Measurements from ENCODE around the gene CZIB.
A peak's percentile ranks its signal among the peaks of the same experiment; 100 is the strongest.

The CZIB gene

DNA sequence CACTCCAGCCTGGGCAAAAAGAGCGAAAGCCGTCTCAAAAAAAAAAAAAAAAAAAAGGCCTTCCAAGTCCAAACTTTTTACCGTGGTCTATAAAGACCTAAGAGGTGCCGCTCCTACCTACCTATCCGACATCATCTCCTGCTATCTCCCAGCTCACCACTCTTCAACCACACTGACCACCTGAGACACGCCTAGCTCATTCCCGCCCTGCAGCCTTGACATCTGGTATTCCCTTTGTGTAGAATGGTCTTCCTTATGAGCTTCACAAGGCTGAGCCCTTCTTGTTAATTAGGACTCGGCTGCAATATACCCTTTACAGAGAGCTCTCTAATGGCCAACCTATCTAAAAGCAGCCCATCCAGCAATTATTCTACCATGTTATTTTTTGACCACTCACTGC is 17.2 kb upstream of the CZIB start:
- peak overlapping the region; percentile 100 for H3K4me3 ChIP-seq (ENCODE audit: low read depth, low read length)
- no peak for DNase-seq (ENCODE audit: low read depth)
- no peak for TF ChIP-seq CTCF (IDR thresholded peaks at IDR 0.05; ENCODE audit: low read depth, low read length)
- TF ChIP-seq MYC (IDR thresholded peaks at IDR 0.05; ENCODE audit: low read depth, low read length) = no peak
- no peak for TF ChIP-seq POLR2A (IDR thresholded peaks at IDR 0.05; ENCODE audit: extremely low read depth, insufficient read length)
- no peak for TF ChIP-seq MAX (IDR thresholded peaks at IDR 0.05; ENCODE audit: low read depth, low read length)

DNA sequence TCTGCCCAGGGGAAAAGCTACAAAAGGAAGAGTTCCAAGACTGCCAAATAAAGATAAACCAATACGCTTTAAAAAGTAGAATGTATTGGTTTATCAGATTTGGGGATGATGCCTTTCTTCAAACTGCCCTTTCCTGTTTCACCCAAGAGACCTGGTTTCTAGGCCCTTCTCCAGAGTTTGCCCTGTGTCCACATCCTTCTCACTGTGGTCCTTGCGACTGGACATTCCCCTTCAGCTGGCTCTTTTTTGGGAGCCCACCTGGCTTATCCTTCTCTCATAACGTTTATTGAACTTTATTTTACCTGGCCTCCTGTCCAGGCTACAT is 490 bp upstream of the CZIB start:
- TF ChIP-seq POLR2A (IDR thresholded peaks at IDR 0.05; ENCODE audit: extremely low read depth, insufficient read length) (no peak), MAX (IDR thresholded peaks at IDR 0.05; ENCODE audit: low read depth, low read length) (no peak), CTCF (IDR thresholded peaks at IDR 0.05; ENCODE audit: low read depth, low read length) (no peak), MYC (IDR thresholded peaks at IDR 0.05; ENCODE audit: low read depth, low read length) (no peak)
- H3K4me3 ChIP-seq (ENCODE audit: low read depth, low read length) = peak overlapping the region; percentile 71
- DNase-seq (ENCODE audit: low read depth) = no peak

- no peak for TF ChIP-seq CTCF (IDR thresholded peaks at IDR 0.05; ENCODE audit: low read depth, low read length)
- TF ChIP-seq MAX (IDR thresholded peaks at IDR 0.05; ENCODE audit: low read depth, low read length) = no peak
- no peak for TF ChIP-seq POLR2A (IDR thresholded peaks at IDR 0.05; ENCODE audit: extremely low read depth, insufficient read length)
- no peak for TF ChIP-seq MYC (IDR thresholded peaks at IDR 0.05; ENCODE audit: low read depth, low read length)
- no peak for DNase-seq (ENCODE audit: low read depth)
- peak overlapping the region; percentile 96 for H3K4me3 ChIP-seq (ENCODE audit: low read depth, low read length)
These were observed 723 bp downstream of the CZIB start for GRCh38 chr1:53219711-53220110.

- TF ChIP-seq CTCF (IDR thresholded peaks at IDR 0.05; ENCODE audit: low read depth, low read length) (no peak), POLR2A (IDR thresholded peaks at IDR 0.05; ENCODE audit: extremely low read depth, insufficient read length) (no peak), MYC (IDR thresholded peaks at IDR 0.05; ENCODE audit: low read depth, low read length) (no peak), MAX (IDR thresholded peaks at IDR 0.05; ENCODE audit: low read depth, low read length) (no peak)
- no peak overlapping the region for H3K4me3 ChIP-seq (ENCODE audit: low read depth, low read length)
- DNase-seq (ENCODE audit: low read depth) = no peak
These were observed 2.2 kb downstream of the CZIB start for GRCh38 chr1:53218201-53218600.

GRCh38 chr1:53214376-53214940 is 6.0 kb downstream of the CZIB start:
- DNase-seq (ENCODE audit: low read depth) = no peak
- TF ChIP-seq MAX (IDR thresholded peaks at IDR 0.05; ENCODE audit: low read depth, low read length) = no peak
- TF ChIP-seq CTCF (IDR thresholded peaks at IDR 0.05; ENCODE audit: low read depth, low read length) = no peak
- no peak for TF ChIP-seq MYC (IDR thresholded peaks at IDR 0.05; ENCODE audit: low read depth, low read length)
- no peak for TF ChIP-seq POLR2A (IDR thresholded peaks at IDR 0.05; ENCODE audit: extremely low read depth, insufficient read length)

More at GRCh38 chr1:53214376-53214940, 6.0 kb downstream of the CZIB start:
- H3K4me3 ChIP-seq (ENCODE audit: low read depth, low read length) = no peak overlapping the region

Data from NB4 (cell line).